H1 (cell line): ENCODE measurements around the gene RABL6. TPM values are rescaled to one million over a fixed set of nuclear protein-coding genes. Genes with fewer than 3 reads are reported as not detected.

Source experiments
- CTCF ChIA-PET: fragments of 300-600 bp; sonication (Branson Sonifier 250); formaldehyde crosslinking; loops from one replicate; lab custom pipeline; 2021; ENCODE audit not compliant: partially characterized antibody; lab: Charles Lee
- POLR2A ChIA-PET: fragments of 300-600 bp; sonication (Branson Sonifier 250); formaldehyde crosslinking; loops from one replicate; lab custom pipeline; 2021; ENCODE audit warnings: inconsistent platforms; ENCODE audit not compliant: partially characterized antibody; lab: Charles Lee
- DNase-seq, 2 experiments: peaks; one replicate each; pipeline versions ENCODE4 v3.0.0 to v3.0.0-alpha.2; 2010 to 2022; ENCODE audit warnings: low spot score in 2 of 2, low read depth in 1 of 2, mixed read lengths in 1 of 2
- FAIRE-seq: peaks from 2 replicates; lab custom pipeline; 2011; peaks lifted over from hg19 to GRCh38; lab: Jason Lieb, UNC
- H2AFZ ChIP-seq: 2 replicates; pipeline ENCODE4 v1.8.1; 2012; ENCODE audit warnings: low read length, inconsistent platforms
- H2AK5ac ChIP-seq: 2 replicates; pipeline ENCODE4 v1.6.1; 2013; ENCODE audit warnings: low read depth, low read length
- H2BK120ac ChIP-seq: replicated peaks from 2 replicates; pipeline ENCODE3; 2013; ENCODE audit warnings: low read depth, low read length, inconsistent platforms
- H2BK12ac ChIP-seq: 2 replicates; pipeline ENCODE4 v1.6.1; 2013; ENCODE audit warnings: low read depth, low read length
- H2BK15ac ChIP-seq: 2 replicates; pipeline ENCODE4 v1.6.1; 2013; ENCODE audit warnings: low read length
- H2BK20ac ChIP-seq: 2 replicates; pipeline ENCODE4 v1.6.1; 2013; ENCODE audit warnings: low read length
- H2BK5ac ChIP-seq: 2 replicates; pipeline ENCODE4 v1.6.1; 2013; ENCODE audit warnings: low read depth, low read length
- H3K14ac ChIP-seq: 2 replicates; pipeline ENCODE4 v1.6.1; 2013; ENCODE audit warnings: inconsistent platforms; ENCODE audit not compliant: insufficient read length
- H3K18ac ChIP-seq: 2 replicates; pipeline ENCODE4 v1.6.1; 2013; ENCODE audit warnings: low read length; ENCODE audit errors: extremely low read depth
- H3K23ac ChIP-seq: 2 replicates; pipeline ENCODE4 v1.6.1; 2013; ENCODE audit warnings: inconsistent platforms; ENCODE audit not compliant: insufficient read length
- H3K23me2 ChIP-seq: 2 replicates; pipeline ENCODE4 v1.6.1; 2013; ENCODE audit warnings: low read depth, low read length
- H3K27ac ChIP-seq: 2 replicates; pipeline ENCODE4 v1.6.1; 2011; ENCODE audit warnings: low read depth, low read length, inconsistent platforms
- H3K27me3 ChIP-seq, 4 experiments: replicated peaks in 1 of 4; 1 replicate in 1 of 4; 2 replicates in 3 of 4; pipeline versions ENCODE4 v1.6.1 to v1.8.1; 2011 to 2013; ENCODE audit warnings: low read length in 3 of 4, mild to moderate bottlenecking in 3 of 4, inconsistent platforms in 2 of 4, mixed read lengths in 2 of 4, moderate library complexity in 1 of 4; ENCODE audit not compliant: control insufficient read depth in 3 of 4, insufficient read depth in 3 of 4; ENCODE audit errors: extremely low read depth in 1 of 4
- H3K36me3 ChIP-seq, 4 experiments: 2 replicates each; pipeline versions ENCODE4 v1.6.1 to v1.8.1; 2011 to 2013; ENCODE audit warnings: mild to moderate bottlenecking in 4 of 4, low read length in 3 of 4, moderate library complexity in 2 of 4, control low read depth in 1 of 4, inconsistent platforms in 1 of 4; ENCODE audit not compliant: insufficient read depth in 4 of 4, control insufficient read depth in 2 of 4
- H3K4ac ChIP-seq: replicated peaks from 2 replicates; pipeline ENCODE3; 2013; ENCODE audit warnings: low read length, low read depth, mixed read lengths, inconsistent platforms; ENCODE audit not compliant: insufficient read length
- H3K4me1 ChIP-seq, 4 experiments: replicated peaks in 1 of 4; 1 replicate in 1 of 4; 2 replicates in 3 of 4; pipeline versions ENCODE4 v1.6.1 to v1.8.1; 2011 to 2013; ENCODE audit warnings: low read length in 3 of 4, inconsistent platforms in 2 of 4, mixed read lengths in 1 of 4; ENCODE audit not compliant: insufficient read depth in 4 of 4, control insufficient read depth in 3 of 4
- H3K4me2 ChIP-seq, 2 experiments: 2 replicates each; pipeline versions ENCODE4 v1.6.1 to v1.8.1; 2011 to 2013; ENCODE audit warnings: low read depth in 2 of 2, low read length in 2 of 2, control low read depth in 1 of 2, inconsistent platforms in 1 of 2, mild to moderate bottlenecking in 1 of 2; ENCODE audit not compliant: insufficient read depth in 1 of 2
- H3K4me3 ChIP-seq, 4 experiments: fragments of 200-600, 300-600 bp in 1 of 4; sonication (generic), shearing (Covaris generic), sonication (Bioruptor Twin) in 1 of 4; 2 replicates each; pipeline versions ENCODE4 v1.5.1 to v1.8.1; 2011 to 2016; ENCODE audit warnings: low read length in 4 of 4, low read depth in 3 of 4, control low read depth in 2 of 4, inconsistent platforms in 2 of 4, mild to moderate bottlenecking in 2 of 4, mixed read lengths in 1 of 4, moderate library complexity in 1 of 4; ENCODE audit not compliant: insufficient read depth in 2 of 4; ENCODE audit errors: extremely low read depth in 1 of 4
- H3K56ac ChIP-seq: replicated peaks from 2 replicates; pipeline ENCODE3; 2013; ENCODE audit warnings: low read depth, mild to moderate bottlenecking, mixed read lengths, low read length, inconsistent platforms; ENCODE audit not compliant: insufficient read length
- H3K79me1 ChIP-seq: 2 replicates; pipeline ENCODE4 v1.6.1; 2013; ENCODE audit warnings: low read depth, low read length, control low read depth
- H3K79me2 ChIP-seq, 2 experiments: 2 replicates each; pipeline versions ENCODE4 v1.6.1 to v1.8.1; 2012 to 2013; ENCODE audit warnings: low read length in 2 of 2, mild to moderate bottlenecking in 2 of 2, inconsistent platforms in 1 of 2; ENCODE audit not compliant: insufficient read depth in 2 of 2, control insufficient read depth in 1 of 2
- H3K9ac ChIP-seq, 4 experiments: replicated peaks in 1 of 4; 1 replicate in 1 of 4; 2 replicates in 3 of 4; pipeline versions ENCODE4 v1.6.1 to v1.8.1; 2011 to 2013; ENCODE audit warnings: low read depth in 3 of 4, low read length in 3 of 4, control low read depth in 2 of 4, mild to moderate bottlenecking in 2 of 4, moderate library complexity in 2 of 4, inconsistent platforms in 1 of 4; ENCODE audit errors: extremely low read depth in 1 of 4
- H3K9me3 ChIP-seq, 2 experiments: 2 replicates each; pipeline versions ENCODE4 v1.6.1 to v1.8.1; 2012 to 2013; ENCODE audit warnings: mild to moderate bottlenecking in 2 of 2, moderate library complexity in 2 of 2, control low read depth in 1 of 2, inconsistent platforms in 1 of 2, low read depth in 1 of 2, low read length in 1 of 2, mixed read lengths in 1 of 2; ENCODE audit not compliant: insufficient read depth in 2 of 2
- H4K20me1 ChIP-seq, 2 experiments: replicated peaks in 1 of 2; 2 replicates each; pipeline versions ENCODE3 to v1.8.1; 2011 to 2013; ENCODE audit warnings: inconsistent platforms in 2 of 2, low read length in 2 of 2, mild to moderate bottlenecking in 1 of 2; ENCODE audit not compliant: insufficient read depth in 2 of 2, control insufficient read depth in 1 of 2
- H4K5ac ChIP-seq: 2 replicates; pipeline ENCODE4 v1.6.1; 2013; ENCODE audit warnings: low read length, low read depth, mixed read lengths, inconsistent platforms; ENCODE audit not compliant: insufficient read length
- H4K8ac ChIP-seq: 2 replicates; pipeline ENCODE4 v1.8.0; 2013; ENCODE audit warnings: mild to moderate bottlenecking, moderate library complexity, low read length, inconsistent platforms; ENCODE audit not compliant: insufficient read depth; ENCODE audit errors: extremely low read depth
- H4K91ac ChIP-seq: replicated peaks from 2 replicates; pipeline ENCODE3; 2013; ENCODE audit warnings: low read length, mixed read lengths, inconsistent platforms; ENCODE audit not compliant: insufficient read length
- CREB1 ChIP-seq: IDR thresholded peaks from 2 replicates; pipeline ENCODE4 v1.6.1; 2012; ENCODE audit warnings: inconsistent platforms
- POLR2AphosphoS5 ChIP-seq: IDR thresholded peaks from 2 replicates; pipeline ENCODE4 v1.6.1; 2011; ENCODE audit warnings: low read depth, low read length
- RBBP5 ChIP-seq: IDR thresholded peaks from 2 replicates; pipeline ENCODE4 v1.7.1; 2012; ENCODE audit warnings: low read depth, mild to moderate bottlenecking, inconsistent platforms, low read length, moderate library complexity, borderline replicate concordance
- WGBS, 2 experiments: shearing (Covaris generic) in 1 of 2; methylation state at CpG; one replicate each; pipeline versions ENCODE4 v1.1.6 to v1.1.7; 2013 to 2015; ENCODE audit warnings: low lambda C conversion rate in 2 of 2, mixed read lengths in 2 of 2, inconsistent platforms in 1 of 2, low coverage in 1 of 2, missing lambda C conversion rate in 1 of 2; ENCODE audit not compliant: insufficient replicate concordance in 2 of 2, insufficient coverage in 1 of 2, insufficient read length in 1 of 2; ENCODE audit errors: extremely low coverage in 1 of 2, missing lambda C conversion rate in 1 of 2; 5-methylcytosine and 5-hydroxymethylcytosine counted together
- polyA plus RNA-seq, 7 experiments: library from polyadenylated mRNA; depleted of rRNA in 3 of 7; stranded (reverse) in 5 of 7; unstranded in 2 of 7; fragments of >200 nt in 5 of 7; fragments of 200-250 nt in 2 of 7; gene quantifications; 1 replicate in 5 of 7; 2 replicates in 1 of 7; 4 replicates in 1 of 7; pipeline versions ENCODE4 v1.2.1 to v1.2.3, GENCODE V29; 2011 to 2013; ENCODE audit warnings: missing spikeins in 2 of 7, mixed read lengths in 2 of 7
- total RNA-seq: library from RNA; stranded (reverse); fragmentation: NEBNext Ultra II Directional; extraction: Animal tissue kit (Norgen Biotek cat#: 25700); gene quantifications from 2 replicates; pipeline ENCODE4 v1.2.1, GENCODE V29; 2021

Gene RABL6
- total and polyA plus RNA-seq, 2 of the 8 experiments (the other 6 are each of a cell fraction or from before 2014, with no cell fraction given), result 70.1 to 130 TPM

- H2AK5ac ChIP-seq, result no peak overlapping the region
- peaks cover 0 to 7% (median 3%) of the 10 kb centered on the region in 4 experiments; a peak in 5 of 8 replicates for H3K36me3 ChIP-seq
- ChIA-PET POLR2A (interaction anchor here (0.8 to 16.2 kb wide), 5 partner anchors 9 to 34 kb away, joined by 4 to 248 read pairs (median 5); partner anchors contain the start of genes AJM1, EDF1 and TRAF2), CTCF (interaction anchor here (1.2 to 1.8 kb wide), 2 partner anchors 10 kb away, joined by 3 to 6 read pairs; partner anchors contain the start of gene AJM1)
- H3K4me1 ChIP-seq, result peaks cover 0 to 10% (median 3%) of the 10 kb centered on the region in 4 experiments; a peak in 5 of 7 replicates
- H3K9me3 ChIP-seq, result no peaks in the 10 kb centered on the region
- H4K8ac ChIP-seq, result 0 out of 2 replicates have a peak overlapping the region, but pooled peaks have one; percentile 25
- no peaks in the 10 kb centered on the region for H3K79me2 ChIP-seq
- H4K91ac ChIP-seq, result peak overlapping the region; percentile 9
- no peak overlapping the region for H3K14ac ChIP-seq
- no peak overlapping the region for H3K23ac ChIP-seq
- H3K4ac ChIP-seq, result no peak overlapping the region
- no peak overlapping the region for H3K27ac ChIP-seq
- H3K79me1 ChIP-seq, result no peaks in the 10 kb centered on the region; the same call in 1 of the 2 replicates
- H3K56ac ChIP-seq, result no peak overlapping the region
- TF ChIP-seq RBBP5 (no peak), CREB1 (no peak), POLR2AphosphoS5 (0 out of 2 replicates have a peak, but pooled peaks have one; percentile 17)
- H2BK15ac ChIP-seq, result no peak overlapping the region
- no peak for FAIRE-seq
- H2BK12ac ChIP-seq, result no peak overlapping the region
- H3K9ac ChIP-seq, result no peak overlapping the region
- 89% methylated on average over 29 of the region's 29 CpGs; no CpG with 5 or more reads in 1 of the 2 experiments for WGBS, 2 experiments
- peak in 1 of 2 experiments; percentile 48 for DNase-seq
- no peak overlapping the region for H2BK20ac ChIP-seq
- peaks cover 7 to 12% of the 10 kb centered on the region in 2 experiments for H4K20me1 ChIP-seq
- peaks cover 6% of the 10 kb centered on the region for H3K23me2 ChIP-seq
- H3K18ac ChIP-seq, result no peak overlapping the region
- no peak overlapping the region for H2AFZ ChIP-seq
- no peak overlapping the region for H4K5ac ChIP-seq
- H2BK5ac ChIP-seq, result no peak overlapping the region
- H3K4me3 ChIP-seq, result no peak overlapping the region
- H2BK120ac ChIP-seq, result no peak overlapping the region
- no peak overlapping the region for H3K4me2 ChIP-seq
- no peaks in the 10 kb centered on the region for H3K27me3 ChIP-seq
Observed at GRCh38 chr9:136852664-136853595, 45.2 kb downstream of the RABL6 start.
